ENCODE results near the gene TMEM98.
"Not testable (repeated sequence)": the region's sequence is repeated elsewhere in the genome, so short reads cannot be mapped to it uniquely, and the experiment has no call there.

Gene TMEM98

GRCh38 chr17:32915245-32915644 lies 12.7 kb upstream of the TMEM98 start:
- peak; percentile 55 for DNase-seq

GRCh38 chr17:32916134-32916533 lies 11.8 kb upstream of the TMEM98 start:
- DNase-seq: no peak

- no peak for DNase-seq
Measured at GRCh38 chr17:32917081-32917480, 10.9 kb upstream of the TMEM98 start.

GRCh38 chr17:32917842-32918241 lies 10.1 kb upstream of the TMEM98 start:
- no peak for DNase-seq

GRCh38 chr17:32919876-32920275 lies 8.1 kb upstream of the TMEM98 start:
- not testable (repeated sequence) for DNase-seq

- no peak for DNase-seq
Measured at GRCh38 chr17:32920293-32920692, 7.7 kb upstream of the TMEM98 start.

GRCh38 chr17:32921017-32921416 lies 6.9 kb upstream of the TMEM98 start:
- DNase-seq: no peak

- not testable (repeated sequence) for DNase-seq
Measured at GRCh38 chr17:32923905-32924304, 4.0 kb upstream of the TMEM98 start.

- no peak for DNase-seq
Measured at GRCh38 chr17:32926183-32926582, 1.8 kb upstream of the TMEM98 start.

- DNase-seq: not testable (repeated sequence)
Measured at GRCh38 chr17:32926789-32927188, 1.2 kb upstream of the TMEM98 start.

- no peak for DNase-seq
Measured at GRCh38 chr17:32927201-32927723, 691 bp upstream of the TMEM98 start.

GRCh38 chr17:32928586-32929535 lies 908 bp downstream of the TMEM98 start:
- no peak for DNase-seq

GRCh38 chr17:32929588-32929987 lies 1.6 kb downstream of the TMEM98 start:
- no peak for DNase-seq

GRCh38 chr17:32930512-32930911 lies 2.6 kb downstream of the TMEM98 start:
- no peak for DNase-seq

- no peak for DNase-seq
Measured at GRCh38 chr17:32931686-32932085, 3.7 kb downstream of the TMEM98 start.

- DNase-seq: no peak
Measured at GRCh38 chr17:32933881-32934280, 5.9 kb downstream of the TMEM98 start.

GRCh38 chr17:32935726-32936125 lies 7.8 kb downstream of the TMEM98 start:
- DNase-seq: no peak

- no peak for DNase-seq
Measured at GRCh38 chr17:32936186-32936893, 8.4 kb downstream of the TMEM98 start.

GRCh38 chr17:32936894-32937500 lies 9.0 kb downstream of the TMEM98 start:
- peak; percentile 43 for DNase-seq

- no peak for DNase-seq
Measured at GRCh38 chr17:32940706-32941390, 12.9 kb downstream of the TMEM98 start.

- no peak for DNase-seq
Measured at GRCh38 chr17:32941419-32942032, 13.6 kb downstream of the TMEM98 start.

GRCh38 chr17:32943206-32943605 lies 15.3 kb downstream of the TMEM98 start:
- no peak for DNase-seq
